Left cardiac atrium (tissue), 4 donors: ENCODE measurements around the gene CPED1. TPM values are rescaled to one million over a fixed set of nuclear protein-coding genes. Genes with fewer than 3 reads are reported as not detected.
"Not testable (repeated sequence)": the region's sequence is repeated elsewhere in the genome, so short reads cannot be mapped to it uniquely, and the experiment has no call there.

Source experiments
- ATAC-seq, 2 donors: fragments of 200-7000 bp; cut with Tn5 transposase; one replicate each; pipeline ENCODE4 v1.9.1; 2020; ENCODE audit warnings: mild to moderate bottlenecking in 2 of 2, moderate library complexity in 2 of 2
- DNase-seq: peaks from one replicate; pipeline ENCODE4 v3.0.0-alpha.2; 2020
- intact Hi-C, 2 donors: fragments of 100-400 bp; cut with DNase I; formaldehyde crosslinking; loops; one replicate each; pipeline versions ENCODE4 v1.14.1 to v1.15.1; 2022 to 2023
- total RNA-seq, 2 donors: library from RNA; stranded (reverse); fragmentation: NEBNext Ultra II Directional; extraction: Animal tissue kit (Norgen Biotek cat#: 25700); gene quantifications; one replicate each; pipeline ENCODE4 v1.2.1, GENCODE V29; 2021
- donor health status: DM: no; HTN: yes; CAD: no.
- donor health status: DM: no; HTN: yes; CAD: no; lungs with severe emphysema.
- donor health status: DM: yes; HTN: yes; CAD: no.
- donor health status: Dilated cardiomyopathy.

Gene CPED1
- total RNA-seq, 2 donors from 2014 or later = 19.2 to 27.0 TPM

- ATAC-seq (no peak), DNase-seq (no peak)
- intact Hi-C loops = no loop called here
These were observed 315.1 kb downstream of the CPED1 start for GRCh38 chr7:121303422-121304101.

- intact Hi-C loops = no loop called here
- DNase-seq (no peak), ATAC-seq (no peak)
These were observed 315.7 kb downstream of the CPED1 start for GRCh38 chr7:121304102-121304658.

GRCh38 chr7:121305109-121305508 is 316.6 kb downstream of the CPED1 start:
- DNase-seq = no peak
- ATAC-seq = peak in 1 of 2 donors; percentile 23
- intact Hi-C loops = no loop called here

GRCh38 chr7:121306565-121306964 is 318.1 kb downstream of the CPED1 start:
- DNase-seq (no peak), ATAC-seq (no peak)
- intact Hi-C loops = no loop called here

GRCh38 chr7:121307021-121307574 is 318.6 kb downstream of the CPED1 start:
- no peak for ATAC-seq
- intact Hi-C loops = no loop called here
- DNase-seq = no peak

- no peak for ATAC-seq
- no peak for DNase-seq
- intact Hi-C loops = no loop called here
These were observed 324.8 kb downstream of the CPED1 start for GRCh38 chr7:121313220-121313792.

GRCh38 chr7:121313793-121314676 is 325.5 kb downstream of the CPED1 start:
- ATAC-seq (no peak), DNase-seq (no peak)
- intact Hi-C loops = no loop called here

GRCh38 chr7:121315170-121315569 is 326.7 kb downstream of the CPED1 start:
- ATAC-seq, intact Hi-C loops: not testable (repeated sequence)

GRCh38 chr7:121322460-121322859 is 333.9 kb downstream of the CPED1 start:
- ATAC-seq (no peak), DNase-seq (no peak)
- intact Hi-C loops = no loop called here

More at GRCh38 chr7:121315170-121315569, 326.7 kb downstream of the CPED1 start:
- DNase-seq = not testable (repeated sequence)

- intact Hi-C loops = no loop called here
- ATAC-seq (no peak), DNase-seq (no peak)
These were observed 335.2 kb downstream of the CPED1 start for GRCh38 chr7:121323515-121324302.

GRCh38 chr7:121327671-121328070 is 339.2 kb downstream of the CPED1 start:
- DNase-seq (no peak), ATAC-seq (no peak)
- intact Hi-C loops = no loop called here

GRCh38 chr7:121328508-121329190 is 340.1 kb downstream of the CPED1 start, which contains the start of gene WNT16:
WNT16 (plus strand) TSS chr7:121329000; CDS start chr7:121329293, 293 bp downstream.
- intact Hi-C loops = no loop called here
- ATAC-seq (peak; percentile 23 to 52), DNase-seq (no peak)

- ATAC-seq = peak; percentile 41 to 48
- peak; percentile 23 for DNase-seq
- intact Hi-C loops = no loop called here
These were observed 340.9 kb downstream of the CPED1 start for GRCh38 chr7:121329191-121330052.

GRCh38 chr7:121330053-121330833 is 341.7 kb downstream of the CPED1 start:
- DNase-seq = no peak

GRCh38 chr7:121331048-121331447 is 342.5 kb downstream of the CPED1 start:
- DNase-seq (no peak), ATAC-seq (no peak)
- intact Hi-C loops = no loop called here

More at GRCh38 chr7:121330053-121330833, 341.7 kb downstream of the CPED1 start:
- peak; percentile 14 to 25 for ATAC-seq
- intact Hi-C loops = no loop called here

GRCh38 chr7:121331574-121331973 is 343.1 kb downstream of the CPED1 start:
- DNase-seq = no peak

More at GRCh38 chr7:121331574-121331973, 343.1 kb downstream of the CPED1 start:
- ATAC-seq = no peak
- intact Hi-C loops = no loop called here
